ENCODE results near the gene SETMAR.
"Not testable (repeated sequence)": the region's sequence is repeated elsewhere in the genome, so short reads cannot be mapped to it uniquely, and the experiment has no call there.

The SETMAR gene

DNA sequence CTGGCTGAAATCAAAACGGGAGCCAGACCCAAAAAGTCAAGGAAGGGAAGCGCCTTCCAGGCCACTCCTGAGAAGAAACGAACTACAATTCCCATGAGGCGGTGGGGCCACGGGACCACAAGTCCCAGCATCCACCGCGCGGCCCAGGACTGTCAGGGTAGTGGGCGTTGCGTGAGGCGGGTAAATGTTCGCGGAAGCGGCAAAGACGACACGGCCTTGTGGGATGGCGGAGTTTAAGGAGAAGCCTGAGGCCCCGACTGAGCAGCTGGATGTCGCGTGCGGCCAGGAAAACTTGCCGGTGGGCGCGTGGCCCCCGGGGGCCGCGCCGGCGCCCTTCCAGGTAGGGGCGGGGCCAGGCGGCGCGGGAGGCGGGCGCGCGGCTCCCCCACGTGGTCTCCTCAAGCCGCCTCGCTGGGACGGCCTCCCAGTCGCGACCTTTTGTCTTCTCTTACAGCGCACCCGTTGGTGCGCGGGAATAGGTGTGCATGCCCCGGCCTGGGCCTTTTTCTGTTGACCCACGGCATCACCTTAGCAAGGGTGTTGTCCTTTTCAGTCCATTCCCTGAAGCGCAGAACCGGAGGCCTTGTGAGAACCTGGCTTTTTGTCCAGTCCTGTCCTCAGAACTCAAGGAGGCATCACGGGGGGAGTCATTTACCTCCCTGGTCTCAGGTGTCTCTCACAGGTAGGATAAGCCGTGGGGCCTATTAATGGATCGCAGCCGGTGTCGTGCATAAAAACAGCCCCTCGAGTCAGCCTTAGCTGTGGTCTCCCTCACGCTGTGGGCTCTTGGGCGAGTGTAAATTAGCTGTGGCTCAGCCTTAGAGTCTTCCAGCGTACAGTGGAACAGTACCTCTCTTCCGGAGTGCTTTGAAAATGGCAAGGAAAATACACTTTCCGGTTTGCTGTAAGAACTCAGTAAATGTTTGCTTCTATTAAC lies at the start of gene SETMAR:
SETMAR (plus strand) TSS at position 183 of the 937 bp plus-strand sequence; CDS start at position 185, 2 bp downstream.
- peak; percentile 87 for DNase-seq

DNA sequence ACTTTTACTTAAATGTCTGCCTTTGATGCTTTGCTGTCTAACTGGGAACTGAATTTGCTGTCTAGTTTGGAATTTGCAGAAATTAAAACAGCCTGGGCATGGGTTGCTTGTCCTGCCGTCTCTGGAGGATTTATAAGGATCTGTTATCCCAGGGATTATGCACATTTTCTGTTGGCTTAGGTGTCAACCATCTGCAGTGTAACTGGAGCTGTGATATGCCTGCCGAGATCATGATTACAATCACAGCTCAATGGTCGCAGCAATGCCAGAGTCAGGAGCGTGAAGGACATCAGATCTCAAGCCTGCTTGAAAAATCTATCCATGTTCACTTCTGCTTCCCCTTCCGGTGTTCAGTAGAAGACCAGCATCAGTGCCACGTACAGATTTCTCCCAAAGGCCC lies 41.8 kb upstream of the SETMAR start:
- no peak for DNase-seq

DNA sequence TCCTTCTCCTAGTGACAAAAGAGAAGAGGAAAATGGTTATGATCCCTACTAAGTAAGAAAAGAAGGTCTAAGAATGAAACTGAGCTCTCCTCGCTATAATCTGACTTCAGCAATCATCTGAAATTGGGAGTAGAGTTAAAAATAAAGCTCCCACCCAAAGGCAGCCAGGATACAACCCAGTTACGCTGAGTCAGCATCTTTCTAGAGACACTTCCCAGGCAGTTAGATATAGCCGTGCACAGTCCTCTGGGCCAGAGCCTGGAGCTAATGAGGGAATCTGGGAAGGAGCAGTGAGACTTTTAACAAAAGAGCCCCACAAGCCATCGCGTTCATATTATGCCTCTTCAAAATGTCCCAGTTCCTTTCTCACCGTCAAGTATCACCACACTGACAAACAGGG lies 39.1 kb upstream of the SETMAR start:
- no peak for DNase-seq

DNA sequence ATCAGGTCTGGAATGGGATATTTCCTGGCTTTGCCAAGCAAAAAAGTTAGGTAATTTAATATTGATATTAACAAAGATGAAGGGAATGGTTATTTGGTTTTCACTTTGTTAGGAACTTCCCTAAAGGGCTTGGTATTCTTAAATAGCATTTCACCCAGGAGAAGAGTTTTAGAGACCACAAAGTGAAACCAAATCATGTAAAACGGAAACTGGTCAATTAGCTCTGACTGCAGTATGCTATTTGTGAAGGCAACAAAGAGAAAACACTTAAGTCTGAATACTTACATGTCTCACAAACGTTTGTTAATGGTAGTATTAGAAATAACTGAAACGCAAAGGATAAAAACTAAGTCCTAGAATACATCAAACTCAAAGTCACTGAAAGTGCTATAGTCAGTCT lies 32.4 kb upstream of the SETMAR start:
- no peak for DNase-seq

DNA sequence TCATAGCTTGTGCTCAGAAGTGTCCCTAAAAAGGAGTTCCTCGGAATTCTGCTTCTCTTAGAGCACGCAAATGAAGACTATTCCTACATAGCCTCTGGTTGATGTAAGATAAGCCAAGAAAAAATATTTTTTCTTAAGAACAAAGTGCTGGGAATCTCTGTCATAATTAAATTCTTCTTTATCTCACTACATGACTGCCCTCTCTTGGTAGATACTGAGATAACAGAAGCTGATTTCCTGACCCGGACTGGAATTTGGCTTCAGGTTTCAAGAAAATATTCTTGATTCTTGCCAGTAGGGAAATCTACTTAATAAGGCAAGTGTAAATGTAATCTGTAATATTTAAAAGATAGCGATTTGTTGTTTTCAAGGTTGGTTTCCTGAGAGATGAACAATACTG lies 31.3 kb upstream of the SETMAR start:
- DNase-seq = no peak

DNA sequence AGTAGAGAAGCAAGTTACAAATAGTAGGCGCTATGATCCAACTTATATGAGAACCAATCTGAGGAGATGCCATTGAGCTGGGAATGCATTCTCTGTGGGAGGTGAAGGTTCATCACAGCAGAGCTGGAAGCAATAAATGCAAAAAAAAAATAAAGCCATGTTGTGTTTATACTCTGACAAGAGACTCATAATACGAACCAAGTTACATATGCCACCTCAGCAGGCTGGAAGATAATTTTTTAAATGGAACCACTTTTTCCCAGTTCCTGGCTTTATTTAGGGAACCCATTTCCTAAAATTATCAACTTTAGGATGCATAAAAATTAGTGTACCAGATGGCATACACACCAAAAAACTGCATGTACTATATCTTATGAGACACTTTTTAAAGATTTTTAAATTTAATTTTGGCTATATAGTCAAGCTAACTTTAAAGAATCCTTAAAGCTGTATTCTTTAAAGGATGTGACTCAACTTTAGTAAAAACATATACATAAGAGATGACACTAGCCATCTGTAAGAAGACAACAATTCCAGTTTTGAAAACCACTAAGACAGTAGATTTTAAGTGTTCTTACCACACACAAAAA lies 23.6 kb upstream of the SETMAR start:
- no peak for DNase-seq

DNA sequence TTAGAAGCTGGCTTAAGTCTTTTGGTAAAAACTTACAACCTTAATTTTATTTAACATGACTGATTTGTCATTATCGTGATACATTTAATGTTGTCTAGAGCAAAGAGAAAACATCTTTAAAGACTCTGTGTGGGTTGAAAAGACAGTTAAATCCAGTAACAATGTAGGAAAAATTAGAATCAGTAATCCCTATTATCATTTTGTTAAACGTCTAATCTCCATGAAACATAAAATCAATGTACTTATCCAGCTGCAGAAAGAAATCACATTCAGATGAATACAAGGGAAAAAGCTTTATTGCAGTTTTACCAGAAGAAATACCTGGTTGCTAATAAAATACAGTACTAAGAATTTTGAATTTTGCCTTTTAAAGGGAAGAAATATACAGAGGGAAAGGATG lies 21.2 kb upstream of the SETMAR start:
- DNase-seq = no peak

DNA sequence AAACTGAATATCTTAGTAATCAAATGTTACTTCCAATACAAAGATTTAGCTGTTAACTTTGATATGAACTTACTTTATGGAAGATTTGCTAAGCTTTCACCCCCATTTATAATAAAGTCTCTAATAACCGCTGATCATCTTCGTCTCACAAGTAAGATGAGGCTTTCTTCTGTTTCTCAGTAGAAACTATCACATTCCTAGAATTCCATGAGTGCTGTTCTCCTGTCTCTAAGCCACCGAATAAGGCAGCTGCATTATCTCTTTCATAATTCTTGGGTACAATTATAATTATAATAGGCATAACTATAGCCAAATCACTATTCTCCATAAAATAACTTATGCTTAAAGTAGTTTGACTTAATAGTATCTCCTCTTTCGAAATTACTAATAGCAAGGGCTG lies 18.3 kb upstream of the SETMAR start:
- DNase-seq = no peak

DNA sequence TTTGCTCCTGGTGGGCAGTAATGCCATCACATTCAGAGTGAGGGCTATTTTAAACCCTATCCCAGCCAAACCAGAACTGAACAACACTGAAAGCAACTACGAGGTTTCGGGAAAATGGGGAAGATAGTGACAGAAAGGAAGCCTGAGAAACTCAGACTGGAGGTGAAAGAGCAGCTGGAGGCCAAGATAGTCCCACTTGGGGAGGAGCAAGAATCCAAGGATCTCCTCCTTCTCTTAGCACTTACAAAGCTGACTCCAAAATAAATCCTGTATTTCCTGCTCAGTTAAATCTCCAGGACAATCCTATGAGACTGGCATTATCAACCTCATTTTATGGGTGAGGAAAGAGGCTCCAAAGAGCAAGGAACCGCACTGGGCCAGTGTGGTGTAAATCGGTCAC lies 14.1 kb upstream of the SETMAR start:
- DNase-seq = no peak

DNA sequence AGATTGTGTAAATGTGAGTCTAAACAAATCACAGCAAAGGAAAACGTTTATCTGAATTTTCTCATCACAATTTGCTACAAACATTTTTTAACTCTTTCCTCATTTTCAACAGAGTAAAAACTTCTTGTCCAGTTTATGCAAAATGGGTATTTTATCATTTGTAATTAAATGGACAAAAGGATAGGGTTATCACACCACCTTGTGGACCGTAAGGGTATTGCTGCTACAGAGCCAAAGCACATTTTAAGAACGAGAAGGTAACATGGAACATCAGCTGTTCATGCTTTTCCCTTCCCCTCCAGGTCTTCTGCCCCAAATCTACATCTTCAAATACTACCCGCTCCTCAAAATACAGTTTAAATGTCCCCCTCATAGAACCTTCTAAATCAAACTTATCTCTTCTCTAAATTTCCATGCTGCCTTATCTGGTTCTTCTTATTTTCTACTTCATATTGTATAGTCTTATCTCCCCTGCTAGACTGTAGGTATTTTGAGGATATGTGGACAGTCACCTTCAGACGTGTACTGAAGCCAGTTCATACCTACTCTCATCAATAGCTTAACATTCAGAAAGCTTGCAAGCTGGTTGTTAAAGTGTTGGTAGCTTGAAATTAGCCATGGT lies 12.8 kb upstream of the SETMAR start:
- peak; percentile 20 for DNase-seq

DNA sequence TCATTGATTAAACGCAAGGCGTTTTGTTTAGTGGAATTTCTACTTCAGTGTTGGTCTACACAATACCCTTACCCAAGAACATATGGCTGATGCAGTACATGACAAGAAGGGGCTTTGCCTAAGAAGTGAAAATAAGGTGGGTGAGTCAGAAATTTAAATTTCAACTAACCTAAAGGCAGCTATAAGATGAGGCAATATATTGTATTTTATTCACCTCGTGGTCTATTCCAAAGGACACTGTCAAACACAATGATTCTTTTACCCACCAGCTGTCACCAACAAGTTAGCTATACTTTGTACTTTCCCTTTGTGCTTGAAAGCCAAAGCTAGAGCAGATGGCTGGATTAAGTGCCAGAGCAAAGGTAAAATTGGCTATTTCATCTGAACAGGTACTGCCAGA lies 10.9 kb upstream of the SETMAR start:
- no peak for DNase-seq

DNA sequence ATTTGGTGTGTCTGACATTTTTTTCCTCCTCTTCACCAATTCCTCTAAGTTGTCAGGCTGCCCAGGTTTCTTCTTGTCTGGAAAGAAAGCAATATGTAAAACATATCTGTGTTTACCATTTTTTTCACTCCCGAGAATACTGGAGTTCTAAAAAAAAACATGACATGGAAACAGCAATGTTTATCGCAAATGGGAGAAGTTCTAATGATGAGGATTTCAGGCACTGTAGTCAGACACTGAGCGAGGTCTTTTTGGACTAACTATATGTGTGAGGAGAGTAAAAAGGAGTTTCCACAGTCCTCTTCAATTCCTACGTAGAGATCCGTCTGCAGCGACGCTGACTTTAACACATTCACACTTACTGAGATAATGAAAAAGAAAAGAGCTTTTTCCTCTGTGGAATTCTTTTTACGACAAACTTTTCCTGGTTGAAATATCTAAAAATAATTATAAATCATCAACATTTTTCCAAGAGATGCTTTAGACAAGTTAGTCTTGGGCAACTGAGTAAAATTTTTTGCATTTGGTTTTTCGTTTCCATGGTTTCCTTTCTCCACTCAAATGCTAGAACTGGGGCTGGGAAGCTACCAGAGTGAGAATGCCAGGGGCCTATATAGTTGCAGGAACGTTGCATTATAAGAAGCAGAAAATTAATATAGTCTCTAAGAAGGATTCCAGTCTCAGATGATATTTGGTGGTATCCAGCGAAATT lies 8.4 kb upstream of the SETMAR start:
- no peak for DNase-seq

DNA sequence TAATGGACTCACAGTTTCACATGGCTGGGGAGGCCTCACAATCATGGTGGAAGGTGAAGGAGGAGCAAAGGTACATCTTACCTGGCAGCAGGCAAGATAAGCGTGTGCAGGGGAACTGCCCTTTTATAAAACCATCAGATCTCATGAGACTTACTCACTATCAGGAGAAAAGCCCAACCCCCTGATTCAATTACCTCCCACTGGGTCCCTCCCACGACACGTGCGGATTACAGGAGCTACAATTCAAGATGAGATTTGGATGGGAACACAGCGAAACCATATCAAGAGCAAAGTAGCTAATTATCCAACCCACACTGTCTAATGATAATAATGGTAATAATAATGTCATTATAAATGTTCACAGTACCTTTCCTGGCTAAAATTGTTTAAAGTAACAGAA lies 6.7 kb upstream of the SETMAR start:
- DNase-seq = not testable (repeated sequence)

DNA sequence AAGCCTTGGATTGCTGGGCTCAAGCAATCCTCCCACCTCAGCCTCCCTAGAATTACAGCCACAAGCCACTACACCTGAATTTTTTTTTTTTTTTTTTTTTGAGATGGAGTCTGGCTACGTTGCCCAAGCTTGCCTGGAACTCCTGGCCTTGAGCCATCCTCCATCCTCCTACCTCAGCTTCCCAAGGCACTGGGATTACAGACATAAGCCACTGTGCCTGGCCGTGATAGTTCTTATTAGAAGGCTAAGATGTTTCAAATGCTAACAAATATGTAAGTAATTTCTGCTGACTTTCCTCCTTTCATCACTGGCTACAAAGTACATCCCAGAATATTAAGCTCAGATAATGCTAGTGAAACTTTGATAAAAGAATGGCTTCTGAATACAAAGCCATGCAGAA lies 5.7 kb upstream of the SETMAR start:
- DNase-seq = no peak

DNA sequence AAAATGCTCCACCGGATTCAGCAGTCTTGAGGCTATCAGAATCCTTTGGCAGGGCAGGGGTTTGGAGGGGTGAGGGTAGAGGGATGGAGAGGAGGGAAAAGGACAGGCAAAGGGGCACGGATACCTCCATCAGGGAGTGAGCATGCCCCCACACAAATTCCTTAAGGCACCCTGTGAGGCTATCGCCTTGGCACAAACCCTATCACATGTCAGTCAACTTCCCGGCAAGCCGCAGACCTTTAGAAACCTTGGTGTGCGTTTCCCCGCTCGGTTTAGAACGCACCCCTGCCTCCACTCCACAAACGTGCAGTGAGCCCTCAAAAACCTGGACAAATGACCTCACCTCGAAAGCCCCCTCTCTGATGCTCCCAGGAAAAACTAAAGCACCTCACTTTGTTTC lies 422 bp upstream of the SETMAR start:
- DNase-seq = no peak

DNA sequence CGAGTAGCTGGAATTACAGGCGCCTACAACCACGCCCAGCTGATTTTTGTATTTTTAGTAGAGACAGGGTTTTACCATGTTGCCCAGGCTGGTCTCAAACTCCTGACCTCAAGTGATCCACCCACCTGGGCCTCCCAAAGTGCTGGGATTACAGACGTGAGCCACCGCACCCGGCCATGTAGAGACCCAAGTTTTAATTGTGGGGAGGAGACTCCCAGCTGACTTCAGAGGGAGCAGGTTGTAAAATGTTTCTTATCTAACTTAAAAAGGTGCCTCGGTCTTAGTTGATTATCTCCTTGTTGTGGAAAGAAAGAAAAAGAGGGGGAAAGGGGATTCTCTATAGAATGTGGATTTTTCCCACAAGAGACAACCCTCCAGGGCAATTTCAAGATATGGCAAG lies 2.0 kb downstream of the SETMAR start:
- DNase-seq = not testable (repeated sequence)

DNA sequence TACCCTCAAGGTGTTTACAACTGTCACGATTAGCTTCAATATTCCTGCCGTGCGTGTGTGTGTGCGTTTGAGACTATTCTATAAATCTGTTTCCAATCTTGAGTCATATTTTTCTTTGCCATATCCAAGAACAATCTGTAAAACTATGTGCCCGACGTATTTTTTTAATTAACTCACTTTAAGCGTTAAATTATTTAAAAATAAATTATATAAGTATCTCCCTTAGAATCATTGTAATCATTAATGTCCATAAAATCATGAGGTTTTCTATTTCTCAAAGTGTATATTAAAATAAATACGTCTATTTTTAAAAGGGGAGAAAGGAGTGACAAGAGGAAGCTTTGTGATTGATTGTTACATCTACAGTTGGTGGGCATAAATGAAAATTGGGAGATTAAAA lies 2.9 kb downstream of the SETMAR start:
- DNase-seq = no peak

DNA sequence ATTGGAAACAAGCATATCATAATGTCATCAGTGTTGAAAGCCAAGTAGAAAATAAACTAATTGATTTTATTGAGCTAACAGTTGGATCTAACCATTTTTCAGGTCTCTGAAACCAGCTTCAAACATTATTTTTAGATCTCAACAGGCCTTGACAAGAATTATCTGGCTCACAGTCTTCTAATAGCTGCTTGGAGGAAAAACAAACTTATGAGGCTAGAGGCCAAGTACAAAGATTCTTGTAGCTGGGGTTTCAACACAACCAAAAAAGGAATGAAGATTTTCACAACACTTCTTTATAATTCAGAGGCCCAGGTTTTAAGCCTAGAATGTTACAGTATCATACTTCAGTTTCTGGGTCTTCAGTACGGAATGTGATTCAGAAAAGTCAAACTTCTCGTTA lies 3.7 kb downstream of the SETMAR start:
- DNase-seq = no peak

DNA sequence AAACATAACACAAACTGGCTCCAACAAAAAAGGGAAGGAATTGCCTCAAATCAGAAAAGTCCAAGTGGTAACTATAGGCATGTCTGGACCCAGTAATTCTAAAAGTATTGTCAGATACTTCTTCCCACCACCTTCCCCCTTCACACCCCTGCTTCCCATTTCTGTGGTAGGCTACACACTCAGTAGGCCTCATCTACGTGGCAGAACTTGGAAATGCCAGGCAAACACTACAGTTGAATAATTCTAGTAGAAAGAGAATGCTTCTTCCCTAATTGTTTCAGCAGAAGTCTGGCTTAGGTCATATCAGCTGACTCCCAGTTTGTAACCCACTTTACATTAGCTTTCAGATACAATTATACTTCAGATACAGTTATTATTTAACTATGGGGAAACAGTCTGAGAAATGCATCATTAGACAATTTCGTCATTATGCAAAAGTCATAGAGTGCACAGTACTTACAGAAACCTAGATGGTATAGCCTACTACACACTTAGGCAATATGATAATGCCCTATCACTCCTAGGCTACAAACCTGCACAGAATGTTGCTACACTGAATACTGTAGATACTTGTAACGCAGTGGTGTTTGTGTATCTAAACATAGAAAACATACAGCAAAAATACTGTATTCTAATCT lies 6.4 kb downstream of the SETMAR start:
- DNase-seq = no peak

DNA sequence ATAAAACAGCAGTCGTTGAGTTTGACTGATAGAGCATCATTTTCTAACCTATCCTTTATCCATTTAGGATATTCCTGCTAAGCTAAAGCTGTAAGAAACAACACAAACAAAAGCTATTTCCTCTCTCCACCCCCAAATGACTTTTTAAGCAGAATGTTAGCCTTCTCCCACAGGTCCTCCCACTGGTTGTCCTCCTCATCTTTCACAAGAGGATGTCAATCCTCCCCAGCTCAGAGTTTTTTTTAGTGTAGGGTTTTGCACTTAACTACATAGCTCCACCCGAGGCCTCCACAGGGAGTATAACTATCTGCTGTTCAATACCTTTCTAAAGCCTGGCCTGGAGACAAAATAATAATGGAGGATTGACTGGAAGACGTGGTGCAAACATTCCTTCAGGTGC lies 7.8 kb downstream of the SETMAR start:
- DNase-seq = no peak

DNA sequence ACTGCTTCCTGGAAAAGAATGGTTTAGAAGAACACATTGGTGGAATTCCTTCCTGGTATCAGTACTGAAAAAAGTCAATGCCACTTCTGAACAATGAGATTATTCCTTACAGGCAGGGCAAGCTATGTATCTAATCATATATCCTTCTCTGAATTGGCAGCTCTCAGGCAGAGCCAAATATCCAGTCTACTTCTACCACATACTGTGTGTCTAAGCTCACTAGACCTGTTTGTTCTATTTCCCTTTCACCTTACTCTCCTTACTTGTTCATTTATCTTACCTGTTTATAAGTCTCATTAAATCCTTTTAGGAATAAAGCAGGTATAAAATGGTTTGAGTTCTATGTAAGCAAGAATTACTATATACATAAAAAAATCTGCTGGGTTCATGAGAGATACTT lies 8.3 kb downstream of the SETMAR start:
- DNase-seq = no peak

DNA sequence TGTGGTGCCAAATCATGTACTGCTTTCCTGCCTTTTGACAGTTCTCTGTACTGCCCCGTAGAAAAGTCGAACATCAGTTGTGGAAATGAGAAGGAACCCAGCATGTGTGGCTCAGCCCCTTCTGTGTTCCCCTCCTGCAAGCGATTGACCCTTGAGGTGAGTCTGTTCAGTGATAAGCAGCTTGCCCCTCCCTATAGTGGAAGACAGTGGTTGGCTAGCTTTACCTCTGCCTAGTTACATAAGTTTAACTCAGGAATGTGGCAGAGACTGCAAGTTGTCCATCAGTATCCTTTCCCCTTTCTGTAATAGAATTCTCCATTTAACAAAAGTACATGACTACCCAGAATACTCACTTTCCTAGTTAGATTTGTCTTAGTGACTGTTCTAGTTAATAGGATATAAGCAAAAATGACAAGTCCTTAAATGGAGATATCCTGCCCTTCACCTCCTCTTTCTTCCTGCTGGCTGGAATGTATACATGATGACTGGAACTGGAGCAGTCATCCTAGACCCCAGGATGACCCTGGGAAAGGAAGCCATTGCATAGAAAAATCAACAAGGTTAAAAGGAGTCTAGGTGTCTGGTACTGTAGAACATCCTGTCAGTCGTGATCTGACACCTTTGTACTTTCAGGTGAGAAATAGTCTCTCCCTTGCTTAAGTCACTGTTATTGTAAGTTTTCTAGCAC lies 10.6 kb downstream of the SETMAR start:
- DNase-seq = no peak

Data from activated naive CD4-positive, alpha-beta T cell treated with Interleukin-2 at 50 U/mL for 16 hours (primary cell).